ENCODE data around the gene TAF13.
"Not testable (repeated sequence)": the region's sequence is repeated elsewhere in the genome, so short reads cannot be mapped to it uniquely, and the experiment has no call there.

TAF13 gene

GRCh38 chr1:109045595-109045994 is 30.2 kb downstream of the TAF13 start:
- no peak for DNase-seq

- DNase-seq: peak; percentile 93
Measured at GRCh38 chr1:109041621-109042468, 34.0 kb downstream of the TAF13 start, which contains the start of gene WDR47. Gene WDR47, minus strand, starts transcription at chr1:109042102. Its CDS starts 18,590 bp downstream, at chr1:109023512.

GRCh38 chr1:109040989-109041620 is 34.7 kb downstream of the TAF13 start:
- DNase-seq: peak; percentile 38

DNA sequence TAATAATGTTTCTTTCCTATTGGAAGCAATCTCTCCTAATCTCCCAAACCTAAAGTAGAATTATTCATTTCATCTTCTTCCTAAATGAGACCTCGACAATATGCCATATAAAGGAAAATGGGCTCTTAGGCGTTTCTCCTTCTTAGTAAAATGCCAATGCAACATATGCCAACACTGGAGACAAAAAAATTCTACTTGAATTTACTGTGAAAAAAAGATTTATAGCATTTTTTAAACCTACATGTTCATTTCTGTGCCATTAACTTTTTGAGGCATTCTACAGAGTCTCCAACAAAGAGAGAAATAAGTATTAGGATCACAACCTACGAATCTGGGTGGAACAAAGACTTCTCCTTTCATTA is 35.2 kb downstream of the TAF13 start:
- no peak for DNase-seq

DNA sequence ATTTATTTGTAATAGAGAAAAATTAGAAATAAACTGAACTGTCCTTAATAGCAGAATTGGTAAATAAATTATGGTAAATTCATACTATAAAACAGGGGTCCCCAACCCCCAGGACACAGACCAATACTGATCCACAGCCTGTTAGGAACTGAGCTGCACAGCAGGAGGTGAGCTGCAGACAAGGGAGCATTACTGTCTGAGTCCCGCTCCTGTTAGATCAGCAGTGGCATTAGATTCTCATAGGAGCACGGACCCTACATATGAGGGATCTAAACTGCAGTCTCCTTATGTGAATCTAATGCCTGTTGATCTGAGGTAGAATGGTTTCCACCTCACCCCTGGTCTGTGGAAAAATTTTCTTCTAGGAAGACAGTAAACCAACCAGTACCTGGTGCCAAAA is 41.4 kb downstream of the TAF13 start:
- no peak for DNase-seq

GRCh38 chr1:109029493-109029892 is 46.3 kb downstream of the TAF13 start:
- DNase-seq: not testable (repeated sequence)

- no peak for DNase-seq
Measured at GRCh38 chr1:109027841-109028240, 48.0 kb downstream of the TAF13 start.

GRCh38 chr1:109025694-109026093 is 50.1 kb downstream of the TAF13 start:
- no peak for DNase-seq

GRCh38 chr1:109024646-109025045 is 51.2 kb downstream of the TAF13 start:
- no peak for DNase-seq

DNA sequence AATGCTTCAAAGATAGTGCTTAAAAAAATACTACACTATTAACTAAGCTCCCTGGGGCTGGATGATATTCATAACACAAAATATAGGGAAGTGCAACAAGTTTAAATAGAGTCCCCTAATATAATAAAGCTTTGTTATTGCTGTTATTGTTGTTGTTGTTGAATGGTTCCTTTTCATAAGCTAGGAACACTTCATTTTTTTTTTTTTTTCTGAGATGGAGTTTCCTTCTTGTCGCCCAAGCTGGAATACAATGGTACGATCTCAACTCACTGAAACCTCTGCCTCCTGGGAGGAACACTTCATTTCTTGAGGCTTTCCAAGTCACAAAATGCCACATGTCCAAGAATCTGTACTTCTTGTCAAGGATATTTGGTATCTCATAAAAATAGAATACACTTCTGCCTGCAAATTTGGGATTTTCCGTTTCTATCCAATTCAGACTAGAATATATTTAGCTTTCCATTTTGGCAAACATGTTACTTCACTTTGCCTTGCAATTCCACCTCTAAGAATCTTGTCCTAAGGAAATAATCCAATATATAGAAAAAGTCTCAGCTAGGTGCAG is 55.0 kb downstream of the TAF13 start:
- no peak for DNase-seq

GRCh38 chr1:109017719-109018118 is 58.1 kb downstream of the TAF13 start:
- DNase-seq: not testable (repeated sequence)

DNA sequence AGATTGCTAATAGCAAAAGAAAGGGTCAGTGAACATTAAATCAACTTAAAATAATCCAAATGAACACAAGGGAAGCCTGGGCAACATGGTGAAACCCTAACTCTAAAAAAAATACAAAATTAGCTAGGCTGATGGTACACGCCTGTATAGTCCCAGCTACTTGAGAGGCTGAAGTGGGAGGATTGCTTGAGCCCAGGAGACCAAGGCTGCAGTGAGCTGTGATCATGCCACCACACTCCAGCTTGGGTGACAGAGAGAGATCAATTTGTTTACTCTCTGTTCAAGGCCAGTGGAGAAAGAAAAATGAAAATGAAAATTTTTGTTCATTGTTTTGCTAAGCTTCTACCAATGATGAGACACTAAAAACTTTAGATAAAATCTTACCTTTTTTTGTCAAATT is 58.7 kb downstream of the TAF13 start:
- no peak for DNase-seq

Data from RPMI8226 (cell line).